Measurements from ENCODE around the gene SRM.

- TF ChIP-seq EZH2 (IDR thresholded peaks at IDR 0.05; ENCODE audit: insufficient read depth, poor library complexity, severe bottlenecking) (no peak), EZH2phosphoT487 (IDR thresholded peaks at IDR 0.05; ENCODE audit: insufficient read depth, low read depth) (no peak)
Observed at GRCh38 chr1:11078631-11079030, 18.8 kb upstream of the SRM start.

Data from GM23248 (cell line).